Epidermal melanocyte (primary cell): ENCODE data around the gene SEH1L.

Experiments
- DNase-seq: peaks from one replicate; pipeline ENCODE4 v3.0.0; 2011; ENCODE audit warnings: low spot score; ENCODE audit not compliant: insufficient read length

SEH1L gene

GRCh38 chr18:13036622-13037320 is 89.0 kb downstream of the SEH1L start:
- DNase-seq: no peak
